HEK293 (cell line): ENCODE results near the gene PTPRH.

Source experiments
- EGR2 ChIP-seq: fragments of 450-650 bp; formaldehyde crosslinking; IDR thresholded peaks from 2 replicates; pipeline ENCODE4 v1.5.1; 2016; ENCODE audit warnings: low read depth, missing biosample characterization, missing genetic modification characterization
- IKZF3 ChIP-seq: fragments of 450-650 bp; IDR thresholded peaks from 2 replicates; pipeline ENCODE4 v1.5.0; 2018; ENCODE audit warnings: missing biosample characterization, mild to moderate bottlenecking, missing genetic modification characterization, moderate library complexity
- KLF16 ChIP-seq: fragments of 450-650 bp; formaldehyde crosslinking; IDR thresholded peaks from 2 replicates; pipeline ENCODE4 v1.5.1; 2017; ENCODE audit warnings: missing biosample characterization, missing genetic modification characterization
- KLF8 ChIP-seq: fragments of 450-650 bp; formaldehyde crosslinking; IDR thresholded peaks from 2 replicates; pipeline ENCODE4 v1.5.1; 2016; ENCODE audit warnings: missing biosample characterization, missing genetic modification characterization
- RBAK ChIP-seq: fragments of 450-650 bp; formaldehyde crosslinking; IDR thresholded peaks from 2 replicates; pipeline ENCODE4 v1.5.1; 2016; ENCODE audit warnings: missing biosample characterization, missing genetic modification characterization
- REPIN1 ChIP-seq: fragments of 450-650 bp; formaldehyde crosslinking; IDR thresholded peaks from 2 replicates; pipeline ENCODE4 v1.5.1; 2017; ENCODE audit warnings: missing biosample characterization, missing genetic modification characterization, low read depth
- REST ChIP-seq: fragments of 450-650 bp; formaldehyde crosslinking; IDR thresholded peaks from 2 replicates; pipeline ENCODE4 v1.5.1; 2016; ENCODE audit warnings: missing biosample characterization, missing genetic modification characterization
- YY1 ChIP-seq: fragments of 450-650 bp; formaldehyde crosslinking; IDR thresholded peaks from 2 replicates; pipeline ENCODE4 v1.5.1; 2018; ENCODE audit warnings: missing biosample characterization, missing genetic modification characterization
- ZBTB10 ChIP-seq: fragments of 450-650 bp; formaldehyde crosslinking; IDR thresholded peaks from 2 replicates; pipeline ENCODE4 v1.5.1; 2016; ENCODE audit warnings: missing biosample characterization, missing genetic modification characterization
- ZBTB21 ChIP-seq: fragments of 450-650 bp; formaldehyde crosslinking; IDR thresholded peaks from 2 replicates; pipeline ENCODE4 v1.5.1; 2017; ENCODE audit warnings: missing biosample characterization, missing genetic modification characterization
- ZBTB26 ChIP-seq: fragments of 450-650 bp; formaldehyde crosslinking; optimal IDR thresholded peaks from 2 replicates; pipeline ENCODE3; 2016; ENCODE audit warnings: missing biosample characterization, mild to moderate bottlenecking, missing genetic modification characterization
- ZBTB6 ChIP-seq: fragments of 450-650 bp; formaldehyde crosslinking; IDR thresholded peaks from 2 replicates; pipeline ENCODE4 v1.5.1; 2017; ENCODE audit warnings: missing biosample characterization, missing genetic modification characterization
- ZEB2 ChIP-seq: fragments of 450-650 bp; formaldehyde crosslinking; IDR thresholded peaks from 2 replicates; pipeline ENCODE4 v1.5.1; 2016; ENCODE audit warnings: missing biosample characterization, missing genetic modification characterization
- ZFHX2 ChIP-seq: fragments of 450-650 bp; formaldehyde crosslinking; conservative IDR thresholded peaks from 2 replicates; pipeline ENCODE4 v1.5.1; 2016; ENCODE audit warnings: missing biosample characterization, missing genetic modification characterization
- ZFP3 ChIP-seq: fragments of 450-650 bp; formaldehyde crosslinking; IDR thresholded peaks from 2 replicates; pipeline ENCODE4 v1.5.1; 2016; ENCODE audit warnings: low read depth, missing biosample characterization, missing genetic modification characterization
- ZNF18 ChIP-seq: fragments of 450-650 bp; formaldehyde crosslinking; IDR thresholded peaks from 2 replicates; pipeline ENCODE4 v1.5.1; 2016; ENCODE audit warnings: missing biosample characterization, missing genetic modification characterization
- ZNF239 ChIP-seq: fragments of 450-650 bp; formaldehyde crosslinking; IDR thresholded peaks from 2 replicates; pipeline ENCODE4 v1.5.1; 2016; ENCODE audit warnings: missing biosample characterization, missing genetic modification characterization
- ZNF350 ChIP-seq: fragments of 450-650 bp; formaldehyde crosslinking; IDR thresholded peaks from 2 replicates; pipeline ENCODE4 v1.5.0; 2017; ENCODE audit warnings: missing biosample characterization, mild to moderate bottlenecking, missing genetic modification characterization
- ZNF416 ChIP-seq: fragments of 450-650 bp; formaldehyde crosslinking; IDR thresholded peaks from 2 replicates; pipeline ENCODE4 v1.5.1; 2016; ENCODE audit warnings: missing biosample characterization, missing genetic modification characterization
- ZNF449 ChIP-seq: fragments of 450-650 bp; formaldehyde crosslinking; IDR thresholded peaks from 2 replicates; pipeline ENCODE4 v1.5.1; 2017; ENCODE audit warnings: missing biosample characterization, mild to moderate bottlenecking, missing genetic modification characterization, moderate library complexity
- ZNF514 ChIP-seq: fragments of 450-650 bp; formaldehyde crosslinking; IDR thresholded peaks from 2 replicates; pipeline ENCODE4 v1.5.1; 2016; ENCODE audit warnings: missing biosample characterization, missing genetic modification characterization
- ZNF677 ChIP-seq: fragments of 450-650 bp; IDR thresholded peaks from 2 replicates; pipeline ENCODE4 v1.5.0; 2018; ENCODE audit warnings: missing biosample characterization, mild to moderate bottlenecking, missing genetic modification characterization, moderate library complexity
- ZNF704 ChIP-seq: fragments of 450-650 bp; formaldehyde crosslinking; IDR thresholded peaks from 2 replicates; pipeline ENCODE4 v1.5.1; 2016; ENCODE audit warnings: missing biosample characterization, missing genetic modification characterization
- ZNF707 ChIP-seq: fragments of 450-650 bp; formaldehyde crosslinking; IDR thresholded peaks from 2 replicates; pipeline ENCODE4 v1.5.1; 2016; ENCODE audit warnings: missing biosample characterization, missing genetic modification characterization
- ZNF776 ChIP-seq: fragments of 450-650 bp; formaldehyde crosslinking; IDR thresholded peaks from 2 replicates; pipeline ENCODE4 v1.5.0; 2017; ENCODE audit warnings: missing biosample characterization, missing genetic modification characterization, borderline replicate concordance
- ZSCAN23 ChIP-seq: fragments of 450-650 bp; formaldehyde crosslinking; IDR thresholded peaks from 2 replicates; pipeline ENCODE4 v1.5.1; 2016; ENCODE audit warnings: missing biosample characterization, missing genetic modification characterization
- ZSCAN30 ChIP-seq: fragments of 450-650 bp; IDR thresholded peaks from 2 replicates; pipeline ENCODE4 v1.5.1; 2018; ENCODE audit warnings: missing biosample characterization, mild to moderate bottlenecking, missing genetic modification characterization, moderate library complexity

PTPRH gene

GRCh38 chr19:55156202-55157063 lies 52.9 kb downstream of the PTPRH start (continued):
- TF ChIP-seq REST (no peak), ZBTB26 (tag by site-specific recombination) (peak; percentile 17), KLF16 (tag by site-specific recombination) (no peak), ZNF449 (0 out of 2 replicates have a peak, but pooled peaks have one; percentile 42), ZNF239 (tag by site-specific recombination) (no peak), KLF8 (tag by site-specific recombination) (peak; percentile 88), ZBTB10 (tag by site-specific recombination) (no peak), RBAK (no peak), ZNF416 (tag by site-specific recombination) (no peak), ZBTB21 (no peak), ZFP3 (no peak), ZNF18 (tag by site-specific recombination) (no peak), IKZF3 (tag by site-specific recombination) (0 out of 2 replicates have a peak, but pooled peaks have one; percentile 42), EGR2 (tag by site-specific recombination) (peak; percentile 59), ZSCAN30 (tag by site-specific recombination) (no peak), YY1 (tag by site-specific recombination) (no peak), ZEB2 (tag by site-specific recombination) (no peak), ZFHX2 (peak; percentile 61), ZNF707 (no peak), ZNF514 (tag by site-specific recombination) (no peak), ZNF776 (tag by site-specific recombination) (no peak), ZBTB6 (peak; percentile 36; the same call in 1 of the 2 replicates), ZNF350 (tag by site-specific recombination) (no peak), ZNF677 (tag by site-specific recombination) (no peak), REPIN1 (tag by site-specific recombination) (no peak), ZNF704 (tag by site-specific recombination) (no peak), ZSCAN23 (tag by site-specific recombination) (no peak)
